IMR-90 (cell line): ENCODE results near the gene KRT32.

ENCODE experiments used
- BHLHE40 ChIP-seq: fragments of 150-350 bp; IDR thresholded peaks from 2 replicates; pipeline ENCODE4 v1.6.1; 2016; ENCODE audit warnings: mild to moderate bottlenecking, low read depth, low read length
- CEBPB ChIP-seq: IDR thresholded peaks from 2 replicates; pipeline ENCODE4 v1.6.1; 2012; ENCODE audit warnings: low read depth, low read length, improper control_type of control experiment
- CHD1 ChIP-seq: IDR thresholded peaks from 2 replicates; pipeline ENCODE4 v1.6.1; 2012; ENCODE audit warnings: low read depth, low read length, improper control_type of control experiment
- FOS ChIP-seq: fragments of 150-350 bp; IDR thresholded peaks from 2 replicates; pipeline ENCODE4 v1.6.1; 2016; ENCODE audit warnings: low read depth, low read length
- MAZ ChIP-seq: IDR thresholded peaks from 2 replicates; pipeline ENCODE4 v1.6.1; 2012; ENCODE audit warnings: low read depth, mild to moderate bottlenecking, low read length, improper control_type of control experiment, moderate library complexity, borderline replicate concordance
- POLR2A ChIP-seq: IDR thresholded peaks from 2 replicates; pipeline ENCODE4 v1.6.1; 2012; ENCODE audit warnings: mild to moderate bottlenecking, low read depth, low read length
- RAD21 ChIP-seq: IDR thresholded peaks from 2 replicates; pipeline ENCODE4 v1.6.1; 2012; ENCODE audit warnings: low read length, improper control_type of control experiment
- RFX5 ChIP-seq: IDR thresholded peaks from 2 replicates; pipeline ENCODE4 v1.8.0; 2012; ENCODE audit warnings: low read depth, mild to moderate bottlenecking, low read length, moderate library complexity
- SMC3 ChIP-seq: fragments of 150-350 bp; IDR thresholded peaks from 2 replicates; pipeline ENCODE4 v1.6.1; 2016; ENCODE audit warnings: low read depth, mild to moderate bottlenecking, antibody characterized with exemption, low read length, moderate library complexity
- TF ChIP-seq, protein P1 (sequence below): conservative IDR thresholded peaks from 2 replicates; pipeline ENCODE4 v1.5.1; 2012; ENCODE audit warnings: mild to moderate bottlenecking, low read depth, low read length, improper control_type of control experiment

DNA sequence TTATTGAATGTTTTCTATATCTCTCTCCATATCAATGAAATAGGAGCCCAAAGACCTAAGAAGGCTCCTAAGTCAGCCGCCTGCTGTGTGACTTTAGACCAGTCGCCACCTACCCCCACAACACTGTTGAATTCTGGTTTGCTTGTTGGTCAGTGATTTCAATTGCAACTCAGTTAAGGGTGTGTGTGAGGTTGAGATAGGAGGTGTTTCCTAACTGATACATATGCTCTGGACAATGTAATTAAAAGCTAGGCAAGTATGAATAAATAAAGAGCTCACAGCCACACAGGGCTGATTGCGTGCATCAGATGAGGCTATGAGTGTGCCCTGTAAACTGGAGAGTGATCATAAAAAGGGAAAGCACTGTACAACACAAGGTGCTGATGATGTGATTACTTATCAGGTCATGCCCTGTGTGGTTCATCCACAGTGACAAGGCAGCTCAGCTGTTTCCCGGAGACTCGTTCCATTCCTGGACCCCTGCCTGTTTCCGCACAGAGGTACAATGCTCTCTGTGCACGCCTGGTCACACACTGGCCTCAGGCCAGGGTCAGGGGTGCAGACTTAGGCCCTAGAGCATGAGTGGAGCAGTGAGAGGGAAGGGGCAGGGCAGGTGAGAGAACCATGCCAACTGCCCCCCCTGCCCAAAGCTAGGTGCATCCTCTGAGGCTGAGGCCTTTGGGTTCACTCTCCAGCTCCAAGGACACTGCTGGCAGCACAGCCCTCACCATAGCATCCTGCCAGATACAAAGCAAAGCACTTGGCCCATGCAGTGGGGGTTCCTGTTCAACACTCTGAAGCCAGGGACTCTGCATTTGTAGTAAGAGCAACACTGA is 17.0 kb upstream of the KRT32 start:
- TF ChIP-seq, protein P1, sequence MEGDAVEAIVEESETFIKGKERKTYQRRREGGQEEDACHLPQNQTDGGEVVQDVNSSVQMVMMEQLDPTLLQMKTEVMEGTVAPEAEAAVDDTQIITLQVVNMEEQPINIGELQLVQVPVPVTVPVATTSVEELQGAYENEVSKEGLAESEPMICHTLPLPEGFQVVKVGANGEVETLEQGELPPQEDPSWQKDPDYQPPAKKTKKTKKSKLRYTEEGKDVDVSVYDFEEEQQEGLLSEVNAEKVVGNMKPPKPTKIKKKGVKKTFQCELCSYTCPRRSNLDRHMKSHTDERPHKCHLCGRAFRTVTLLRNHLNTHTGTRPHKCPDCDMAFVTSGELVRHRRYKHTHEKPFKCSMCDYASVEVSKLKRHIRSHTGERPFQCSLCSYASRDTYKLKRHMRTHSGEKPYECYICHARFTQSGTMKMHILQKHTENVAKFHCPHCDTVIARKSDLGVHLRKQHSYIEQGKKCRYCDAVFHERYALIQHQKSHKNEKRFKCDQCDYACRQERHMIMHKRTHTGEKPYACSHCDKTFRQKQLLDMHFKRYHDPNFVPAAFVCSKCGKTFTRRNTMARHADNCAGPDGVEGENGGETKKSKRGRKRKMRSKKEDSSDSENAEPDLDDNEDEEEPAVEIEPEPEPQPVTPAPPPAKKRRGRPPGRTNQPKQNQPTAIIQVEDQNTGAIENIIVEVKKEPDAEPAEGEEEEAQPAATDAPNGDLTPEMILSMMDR = no peak
- no peak for TF ChIP-seq RAD21
- no peak for TF ChIP-seq POLR2A
- no peak for TF ChIP-seq MAZ
- no peak for TF ChIP-seq SMC3
- no peak for TF ChIP-seq CEBPB
- no peak for TF ChIP-seq FOS
- TF ChIP-seq CHD1 = no peak
- TF ChIP-seq BHLHE40 = no peak
- TF ChIP-seq RFX5 = no peak
